OCI-LY7 (cell line): ENCODE data around the gene GALNT12. TPM values are rescaled to one million over a fixed set of nuclear protein-coding genes. Genes with fewer than 3 reads are reported as not detected.

ENCODE experiments used
- BruUV-seq: library from RNA; stranded (reverse); fragments of 400-500 nt; replicated peaks from 2 replicates; lab custom pipeline; 2021; lab: Mats Ljungman, UMichigan
- CTCF ChIA-PET: fragments of 300-600 bp; sonication (Branson Sonifier 250); formaldehyde crosslinking; loops from one replicate; lab custom pipeline; 2022; ENCODE audit warnings: antibody characterized with exemption; ENCODE audit not compliant: unreplicated experiment; lab: Charles Lee
- POLR2A ChIA-PET: fragments of 300-600 bp; sonication (Branson Sonifier 250); formaldehyde crosslinking; loops from one replicate; lab custom pipeline; 2022; ENCODE audit warnings: antibody characterized with exemption; lab: Charles Lee
- DNase-seq: peaks from one replicate; pipeline ENCODE4 v3.0.0-alpha.2; 2015; ENCODE audit warnings: low spot score
- H2AFZ ChIP-seq: fragments of 200-600 bp; sonication (generic), shearing (Covaris generic); 2 replicates; pipeline ENCODE4 v1.6.1; 2014; ENCODE audit warnings: mild to moderate bottlenecking, antibody characterized with exemption, low read length, moderate library complexity
- H3K27ac ChIP-seq: fragments of 200-600 bp; sonication (generic); 2 replicates; pipeline ENCODE4 v1.5.1; 2014; ENCODE audit warnings: mixed run types, low read depth, mild to moderate bottlenecking, moderate library complexity, low read length, inconsistent platforms; ENCODE audit not compliant: poor library complexity, severe bottlenecking
- H3K36me3 ChIP-seq: fragments of 200-600 bp; sonication (generic); 2 replicates; pipeline ENCODE4 v1.6.1; 2014; ENCODE audit warnings: mild to moderate bottlenecking, antibody characterized with exemption, low read length, moderate library complexity, mixed read lengths; ENCODE audit not compliant: insufficient read depth
- H3K4me1 ChIP-seq: fragments of 200-600 bp; sonication (generic); 2 replicates; pipeline ENCODE4 v1.5.1; 2014; ENCODE audit warnings: mild to moderate bottlenecking, low read length; ENCODE audit not compliant: insufficient read depth, poor library complexity, severe bottlenecking
- H3K4me2 ChIP-seq: fragments of 200-600 bp; sonication (generic); 2 replicates; pipeline ENCODE4 v1.6.1; 2014; ENCODE audit warnings: mild to moderate bottlenecking, low read length
- H3K4me3 ChIP-seq: fragments of 200-600 bp; sonication (generic); 2 replicates; pipeline ENCODE4 v1.5.1; 2014; ENCODE audit warnings: mild to moderate bottlenecking, low read depth, low read length; ENCODE audit not compliant: poor library complexity, severe bottlenecking
- H3K79me2 ChIP-seq: fragments of 200-600 bp; sonication (generic); 2 replicates; pipeline ENCODE4 v1.6.1; 2016; ENCODE audit warnings: low read depth, mild to moderate bottlenecking, low read length, moderate library complexity, mixed read lengths; ENCODE audit not compliant: insufficient read depth
- H3K9me2 ChIP-seq: fragments of 200-600 bp; sonication (generic); 2 replicates; pipeline ENCODE4 v1.6.1; 2016; ENCODE audit warnings: mild to moderate bottlenecking, low read length, mixed read lengths; ENCODE audit not compliant: insufficient read depth
- H3K9me3 ChIP-seq: fragments of 200-600 bp; sonication (generic); 2 replicates; pipeline ENCODE4 v1.6.1; 2014; ENCODE audit warnings: mild to moderate bottlenecking, mixed run types, low read length, mixed read lengths
- H4K20me1 ChIP-seq: fragments of 200-600 bp; sonication (generic); 2 replicates; pipeline ENCODE4 v1.6.1; 2014; ENCODE audit warnings: mild to moderate bottlenecking, antibody characterized with exemption, low read length, moderate library complexity, mixed read lengths; ENCODE audit not compliant: insufficient read depth
- EZH2phosphoT487 ChIP-seq: fragments of 200-600 bp; sonication (generic); IDR thresholded peaks from 2 replicates; pipeline ENCODE4 v1.6.1; 2018; ENCODE audit warnings: low read depth, borderline replicate concordance, mild to moderate bottlenecking, mixed run types, antibody characterized with exemption, low read length, moderate library complexity, mixed read lengths
- intact Hi-C: fragments of 100-400 bp; cut with micrococcal nuclease; formaldehyde crosslinking; loops from one replicate; pipeline ENCODE4 v1.10.0; 2022; ENCODE audit not compliant: unreplicated experiment
- total RNA-seq, 2 experiments: library from RNA; depleted of rRNA in 1 of 2; stranded (reverse); fragments of >200 nt in 1 of 2; shearing (Covaris generic) in 1 of 2; gene quantifications; 2 replicates each; pipeline ENCODE4 v1.2.3, GENCODE V29; 2014 to 2022
- TF ChIP-seq, protein P1 (sequence below): fragments of 200-600 bp; sonication (generic); conservative IDR thresholded peaks from 2 replicates; pipeline ENCODE4 v1.5.1; 2014; ENCODE audit warnings: mild to moderate bottlenecking, antibody characterized with exemption, low read length, moderate library complexity, mixed read lengths

GALNT12 gene
- total RNA-seq, 2 experiments from 2014 or later: 5.5 to 9.7 TPM

DNA sequence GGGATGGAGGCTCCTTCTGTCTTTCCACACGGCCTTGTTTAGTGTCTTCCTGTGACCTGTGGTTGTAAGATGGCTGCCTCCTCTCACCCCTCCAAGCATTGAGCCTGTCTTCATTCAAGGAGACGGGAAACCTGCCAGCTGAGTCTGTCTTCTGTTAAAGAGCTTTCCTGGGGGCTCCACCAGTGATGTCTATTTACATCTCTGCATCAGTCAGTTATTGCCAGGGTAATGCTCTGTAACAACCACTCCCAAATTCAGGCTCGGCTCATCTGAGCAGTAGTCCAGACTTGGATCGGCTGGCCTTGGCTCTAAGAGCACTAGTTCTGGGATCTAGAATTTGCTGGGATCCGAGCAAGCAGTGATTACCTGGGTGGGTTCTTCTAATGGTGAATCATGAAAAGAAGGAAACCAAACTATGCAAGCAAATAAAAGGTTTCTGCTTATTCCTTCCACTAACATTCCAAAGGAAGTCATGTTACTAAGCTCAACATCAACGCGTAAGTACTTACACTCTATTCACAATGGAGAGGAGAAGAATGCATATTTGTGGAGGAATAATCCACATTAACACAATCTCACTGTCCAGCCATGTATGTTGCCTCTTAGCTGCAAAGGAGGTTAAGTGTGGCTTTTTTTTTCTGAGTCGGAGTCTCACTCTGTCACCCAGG lies 61.7 kb downstream of the GALNT12 start:
- no TSS peak for BruUV-seq
- Histone ChIP-seq H3K4me2 (no peak overlapping the region), H4K20me1 (no peaks in the 10 kb centered on the region), H3K4me1 (no peaks in the 10 kb centered on the region), H3K27ac (no peak overlapping the region), H2AFZ (no peak overlapping the region), H3K36me3 (no peaks in the 10 kb centered on the region), H3K9me2 (no peaks in the 10 kb centered on the region), H3K79me2 (no peaks in the 10 kb centered on the region), H3K9me3 (no peaks in the 10 kb centered on the region), H3K4me3 (no peak overlapping the region)
- DNase-seq: no peak
- TF ChIP-seq, protein P1, sequence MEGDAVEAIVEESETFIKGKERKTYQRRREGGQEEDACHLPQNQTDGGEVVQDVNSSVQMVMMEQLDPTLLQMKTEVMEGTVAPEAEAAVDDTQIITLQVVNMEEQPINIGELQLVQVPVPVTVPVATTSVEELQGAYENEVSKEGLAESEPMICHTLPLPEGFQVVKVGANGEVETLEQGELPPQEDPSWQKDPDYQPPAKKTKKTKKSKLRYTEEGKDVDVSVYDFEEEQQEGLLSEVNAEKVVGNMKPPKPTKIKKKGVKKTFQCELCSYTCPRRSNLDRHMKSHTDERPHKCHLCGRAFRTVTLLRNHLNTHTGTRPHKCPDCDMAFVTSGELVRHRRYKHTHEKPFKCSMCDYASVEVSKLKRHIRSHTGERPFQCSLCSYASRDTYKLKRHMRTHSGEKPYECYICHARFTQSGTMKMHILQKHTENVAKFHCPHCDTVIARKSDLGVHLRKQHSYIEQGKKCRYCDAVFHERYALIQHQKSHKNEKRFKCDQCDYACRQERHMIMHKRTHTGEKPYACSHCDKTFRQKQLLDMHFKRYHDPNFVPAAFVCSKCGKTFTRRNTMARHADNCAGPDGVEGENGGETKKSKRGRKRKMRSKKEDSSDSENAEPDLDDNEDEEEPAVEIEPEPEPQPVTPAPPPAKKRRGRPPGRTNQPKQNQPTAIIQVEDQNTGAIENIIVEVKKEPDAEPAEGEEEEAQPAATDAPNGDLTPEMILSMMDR: no peak
- no peak for TF ChIP-seq EZH2phosphoT487
- POLR2A ChIA-PET: interaction anchor here (0.6 kb wide), 1 partner anchor 26 kb away, joined by 3 read pairs; no protein-coding TSS in a partner anchor
- intact Hi-C loops: loop anchor here (5.0 kb wide), 1 partner anchor 128 kb away; no protein-coding TSS in a partner anchor
- CTCF ChIA-PET: no interaction called here

GRCh38 chr9:98869866-98870265 lies 62.4 kb downstream of the GALNT12 start:
- POLR2A ChIA-PET: no interaction called here
- H3K36me3 ChIP-seq: no peaks in the 10 kb centered on the region
- CTCF ChIA-PET: no interaction called here

More at GRCh38 chr9:98869866-98870265, 62.4 kb downstream of the GALNT12 start:
- Histone ChIP-seq H3K4me2 (no peak overlapping the region), H3K27ac (no peak overlapping the region), H3K9me3 (no peaks in the 10 kb centered on the region), H3K4me3 (no peak overlapping the region), H4K20me1 (no peaks in the 10 kb centered on the region), H3K79me2 (no peaks in the 10 kb centered on the region), H2AFZ (no peak overlapping the region), H3K4me1 (no peaks in the 10 kb centered on the region), H3K9me2 (no peaks in the 10 kb centered on the region)
- TF ChIP-seq EZH2phosphoT487: no peak
- TF ChIP-seq, protein P1: no peak
- intact Hi-C loops: loop anchor here (5.0 kb wide), 1 partner anchor 127 kb away; no protein-coding TSS in a partner anchor
- no TSS peak for BruUV-seq
- no peak for DNase-seq
